Activated CD4-positive, alpha-beta T cell treated with anti-CD3 and anti-CD28 coated beads, Interleukin-2, amount 10 ng/mL, durations not matched to agents 24 days and 14 days (primary cell): ENCODE measurements around the gene MRPL18. TPM values are rescaled to one million over a fixed set of nuclear protein-coding genes. Genes with fewer than 3 reads are reported as not detected.

ENCODE experiments used
- DNase-seq: peaks from one replicate; pipeline ENCODE4 v3.0.0; 2022
- H3K27ac Mint-ChIP-seq: one replicate; pipeline ENCODE4 v1.8.0; 2022; ENCODE audit warnings: mild to moderate bottlenecking, mixed read lengths
- H3K27me3 Mint-ChIP-seq: one replicate; pipeline ENCODE4 v1.8.0; 2022; ENCODE audit warnings: mixed read lengths
- H3K36me3 Mint-ChIP-seq: one replicate; pipeline ENCODE4 v1.8.0; 2022; ENCODE audit warnings: low read depth, mild to moderate bottlenecking, mixed read lengths
- H3K4me1 Mint-ChIP-seq: one replicate; pipeline ENCODE4 v1.8.0; 2021; ENCODE audit warnings: mixed read lengths
- H3K4me3 Mint-ChIP-seq: one replicate; pipeline ENCODE4 v1.8.0; 2022; ENCODE audit warnings: mild to moderate bottlenecking, moderate library complexity, mixed read lengths
- H3K9me3 Mint-ChIP-seq: one replicate; pipeline ENCODE4 v1.8.0; 2021; ENCODE audit warnings: mixed read lengths
- intact Hi-C: fragments of 100-400 bp; cut with micrococcal nuclease; formaldehyde crosslinking; loops from one replicate; pipeline ENCODE4 v1.15.1; 2023
- total RNA-seq: library from RNA; stranded (reverse); gene quantifications from 2 replicates; pipeline ENCODE4 v1.2.3, GENCODE V29; 2022

The MRPL18 gene
- total RNA-seq, 1 donor from 2014 or later, result 112 TPM

- H3K36me3 Mint-ChIP-seq, result peaks cover 49% of the 10 kb centered on the region
- no peak for DNase-seq
- H3K9me3 Mint-ChIP-seq, result no peaks in the 10 kb centered on the region
- peak overlapping the region; percentile 94 for H3K4me3 Mint-ChIP-seq
- H3K4me1 Mint-ChIP-seq, result peaks cover 31% of the 10 kb centered on the region
- no peaks in the 10 kb centered on the region for H3K27me3 Mint-ChIP-seq
- peak overlapping the region; percentile 98 for H3K27ac Mint-ChIP-seq
- intact Hi-C loops, result no loop called here
Observed at GRCh38 chr6:159760602-159761057, 29.6 kb upstream of the MRPL18 start.

GRCh38 chr6:159761129-159761872, 29.0 kb upstream of the MRPL18 start:
- peaks cover 35% of the 10 kb centered on the region for H3K4me1 Mint-ChIP-seq
- H3K27me3 Mint-ChIP-seq, result no peaks in the 10 kb centered on the region
- intact Hi-C loops, result no loop called here
- H3K4me3 Mint-ChIP-seq, result peak overlapping the region; percentile 94
- peak overlapping the region; percentile 98 for H3K27ac Mint-ChIP-seq
- H3K36me3 Mint-ChIP-seq, result peaks cover 48% of the 10 kb centered on the region
- H3K9me3 Mint-ChIP-seq, result no peaks in the 10 kb centered on the region
- no peak for DNase-seq

GRCh38 chr6:159761873-159762680, 28.2 kb upstream of the MRPL18 start, which contains the start of gene ACAT2:
TSS of gene ACAT2 (plus strand) at chr6:159762045. CDS start at chr6:159762088, 43 bp downstream.
- peaks cover 52% of the 10 kb centered on the region for H3K36me3 Mint-ChIP-seq
- intact Hi-C loops, result loop anchor here (1.0 kb wide), 3 partner anchors 27 to 71 kb away; partner anchors contain the start of genes TCP1 and WTAP
- H3K27me3 Mint-ChIP-seq, result no peaks in the 10 kb centered on the region

GRCh38 chr6:159762681-159763293, 27.5 kb upstream of the MRPL18 start:
- no peaks in the 10 kb centered on the region for H3K27me3 Mint-ChIP-seq
- DNase-seq, result peak; percentile 79
- H3K4me1 Mint-ChIP-seq, result peaks cover 43% of the 10 kb centered on the region
- no peaks in the 10 kb centered on the region for H3K9me3 Mint-ChIP-seq
- peak overlapping the region; percentile 94 for H3K4me3 Mint-ChIP-seq
- H3K36me3 Mint-ChIP-seq, result peaks cover 56% of the 10 kb centered on the region
- intact Hi-C loops, result loop anchor here (1.0 kb wide), 3 partner anchors 27 to 71 kb away; partner anchors contain the start of genes TCP1 and WTAP
- H3K27ac Mint-ChIP-seq, result peak overlapping the region; percentile 98

More at GRCh38 chr6:159761873-159762680, 28.2 kb upstream of the MRPL18 start, which contains the start of gene ACAT2:
- H3K9me3 Mint-ChIP-seq, result no peaks in the 10 kb centered on the region
- H3K4me1 Mint-ChIP-seq, result peaks cover 42% of the 10 kb centered on the region
- H3K4me3 Mint-ChIP-seq, result peak within 1 kb of the TSS; percentile 94
- peak within 1 kb of the TSS; percentile 98 for H3K27ac Mint-ChIP-seq
- peak; percentile 98 for DNase-seq

GRCh38 chr6:159766906-159767305, 23.4 kb upstream of the MRPL18 start:
- H3K36me3 Mint-ChIP-seq, result peaks cover 76% of the 10 kb centered on the region
- H3K4me1 Mint-ChIP-seq, result peaks cover 32% of the 10 kb centered on the region
- no peak for DNase-seq
- intact Hi-C loops, result no loop called here
- no peaks in the 10 kb centered on the region for H3K9me3 Mint-ChIP-seq
- no peak overlapping the region for H3K4me3 Mint-ChIP-seq
- peak overlapping the region; percentile 77 for H3K27ac Mint-ChIP-seq
- no peaks in the 10 kb centered on the region for H3K27me3 Mint-ChIP-seq

- intact Hi-C loops, result loop anchor here (1.0 to 2.0 kb wide), 2 partner anchors 8 to 13 kb away; no protein-coding TSS in a partner anchor
- no peaks in the 10 kb centered on the region for H3K27me3 Mint-ChIP-seq
- peaks cover 26% of the 10 kb centered on the region for H3K4me1 Mint-ChIP-seq
- no peak overlapping the region for H3K4me3 Mint-ChIP-seq
- peaks cover 79% of the 10 kb centered on the region for H3K36me3 Mint-ChIP-seq
- H3K27ac Mint-ChIP-seq, result no peak overlapping the region
- H3K9me3 Mint-ChIP-seq, result no peaks in the 10 kb centered on the region
- DNase-seq, result no peak
Observed at GRCh38 chr6:159769470-159769869, 20.8 kb upstream of the MRPL18 start.

GRCh38 chr6:159772196-159772595, 18.1 kb upstream of the MRPL18 start:
- Mint-ChIP-seq H3K36me3 (peaks cover 75% of the 10 kb centered on the region), H3K27me3 (no peaks in the 10 kb centered on the region), H3K9me3 (no peaks in the 10 kb centered on the region), H3K4me1 (peaks cover 14% of the 10 kb centered on the region), H3K27ac (no peak overlapping the region), H3K4me3 (no peak overlapping the region)
- intact Hi-C loops, result no loop called here
- no peak for DNase-seq

- Mint-ChIP-seq H3K27me3 (no peaks in the 10 kb centered on the region), H3K36me3 (peaks cover 75% of the 10 kb centered on the region), H3K4me1 (peaks cover 15% of the 10 kb centered on the region), H3K4me3 (no peak overlapping the region), H3K27ac (no peak overlapping the region), H3K9me3 (no peaks in the 10 kb centered on the region)
- intact Hi-C loops, result loop anchor here (1.0 kb wide), 1 partner anchor 8 kb away; no protein-coding TSS in a partner anchor
- DNase-seq, result no peak
Observed at GRCh38 chr6:159777240-159777904, 12.9 kb upstream of the MRPL18 start.

GRCh38 chr6:159778131-159778530, 12.1 kb upstream of the MRPL18 start:
- H3K4me3 Mint-ChIP-seq, result no peak overlapping the region
- DNase-seq, result no peak
- no peaks in the 10 kb centered on the region for H3K9me3 Mint-ChIP-seq
- peaks cover 81% of the 10 kb centered on the region for H3K36me3 Mint-ChIP-seq
- H3K4me1 Mint-ChIP-seq, result peaks cover 22% of the 10 kb centered on the region
- H3K27ac Mint-ChIP-seq, result peak overlapping the region; percentile 7
- intact Hi-C loops, result no loop called here
- no peaks in the 10 kb centered on the region for H3K27me3 Mint-ChIP-seq

GRCh38 chr6:159778542-159779103, 11.6 kb upstream of the MRPL18 start:
- peaks cover 22% of the 10 kb centered on the region for H3K4me1 Mint-ChIP-seq
- H3K36me3 Mint-ChIP-seq, result peaks cover 81% of the 10 kb centered on the region
- intact Hi-C loops, result no loop called here
- no peak overlapping the region for H3K4me3 Mint-ChIP-seq
- H3K9me3 Mint-ChIP-seq, result no peaks in the 10 kb centered on the region
- peak overlapping the region; percentile 7 for H3K27ac Mint-ChIP-seq
- no peak for DNase-seq
- no peaks in the 10 kb centered on the region for H3K27me3 Mint-ChIP-seq

- Mint-ChIP-seq H3K4me3 (peak overlapping the region; percentile 97), H3K9me3 (no peaks in the 10 kb centered on the region), H3K36me3 (peaks cover 73% of the 10 kb centered on the region), H3K4me1 (peaks cover 47% of the 10 kb centered on the region), H3K27ac (peak overlapping the region; percentile 98), H3K27me3 (peaks cover 3% of the 10 kb centered on the region)
- DNase-seq, result peak; percentile 67
- intact Hi-C loops, result loop anchor here (5.0 to 10.0 kb wide), 2 partner anchors 36 to 317 kb away; no protein-coding TSS in a partner anchor
Observed at GRCh38 chr6:159788276-159788675, 2.0 kb upstream of the MRPL18 start.

GRCh38 chr6:159788753-159789376, 1.4 kb upstream of the MRPL18 start:
- H3K27ac Mint-ChIP-seq, result peak overlapping the region; percentile 98
- peaks cover 3% of the 10 kb centered on the region for H3K27me3 Mint-ChIP-seq
- intact Hi-C loops, result loop anchor here (1.0 to 10.0 kb wide), 5 partner anchors 27 to 316 kb away; partner anchors contain the start of genes ACAT2 and WTAP
- H3K36me3 Mint-ChIP-seq, result peaks cover 71% of the 10 kb centered on the region
- DNase-seq, result peak; percentile 80
- no peaks in the 10 kb centered on the region for H3K9me3 Mint-ChIP-seq
- H3K4me1 Mint-ChIP-seq, result peaks cover 46% of the 10 kb centered on the region
- peak overlapping the region; percentile 97 for H3K4me3 Mint-ChIP-seq
